K562 (cell line): ENCODE measurements around the gene LMBR1L. TPM values are rescaled to one million over a fixed set of nuclear protein-coding genes. Genes with fewer than 3 reads are reported as not detected.

Experiments
- ATAC-seq: fragments of 200-7000 bp; cut with Tn5 transposase; 3 replicates; pipeline ENCODE4 v1.9.1; 2020; ENCODE audit warnings: moderate library complexity
- BruUV-seq: library from RNA; stranded (reverse); fragments of 400-500 nt; replicated peaks from 2 replicates; lab custom pipeline; 2021; lab: Mats Ljungman, UMichigan
- CTCF ChIA-PET: fragments of 300-600 bp; formaldehyde crosslinking; extraction: SDS; loops from one replicate; lab custom pipeline; 2021; ENCODE audit warnings: low intra/inter-chr PET ratio; lab: Yijun Ruan, JAX
- POLR2A ChIA-PET: fragments of 300-600, 350-650 bp; sonication (Branson Sonifier 250); formaldehyde crosslinking; extraction: SDS; loops from one replicate; lab custom pipeline; 2021; ENCODE audit warnings: antibody characterized with exemption, inconsistent platforms; lab: Yijun Ruan, JAX
- DNase-seq, 4 experiments: peaks; one replicate each; pipeline versions ENCODE4 v3.0.0 to v3.0.0-alpha.2; 2011 to 2018; ENCODE audit warnings: low spot score in 3 of 4, mixed read lengths in 3 of 4; ENCODE audit errors: extremely low read depth in 1 of 4
- FAIRE-seq: peaks from 2 replicates; lab custom pipeline; 2011; peaks lifted over from hg19 to GRCh38; lab: Jason Lieb, UNC
- H2AFZ ChIP-seq: 2 replicates; pipeline ENCODE4 v1.6.0; 2011; ENCODE audit warnings: low read depth, low read length, control low read depth, inconsistent platforms
- H3K27ac ChIP-seq: fragments of 200-600 bp; 3 replicates; pipeline ENCODE4 v1.8.0; 2011; ENCODE audit warnings: low read depth, mild to moderate bottlenecking, control low read depth, inconsistent platforms, low read length, moderate library complexity, mixed read lengths; ENCODE audit errors: extremely low read depth
- H3K27me3 ChIP-seq, 2 experiments: fragments of 300-600 bp in 1 of 2; 2 replicates in 1 of 2; 3 replicates in 1 of 2; pipeline versions ENCODE4 v1.6.0 to v1.8.0; 2011; ENCODE audit warnings: inconsistent platforms in 2 of 2, low read length in 2 of 2, mild to moderate bottlenecking in 1 of 2, mixed read lengths in 1 of 2, moderate library complexity in 1 of 2; ENCODE audit not compliant: control insufficient read depth in 2 of 2, insufficient read depth in 2 of 2
- H3K36me3 ChIP-seq: fragments of 300-600 bp; 3 replicates; pipeline ENCODE4 v1.8.0; 2011; ENCODE audit warnings: mild to moderate bottlenecking, low read length, inconsistent platforms; ENCODE audit not compliant: control insufficient read depth, insufficient read depth
- H3K4me1 ChIP-seq, 2 experiments: fragments of 200-600 bp in 1 of 2; replicated peaks in 1 of 2; 2 replicates in 1 of 2; 3 replicates in 1 of 2; pipeline versions ENCODE4 v1.5.1 to v1.8.0; 2011; ENCODE audit warnings: inconsistent platforms in 2 of 2, low read length in 2 of 2, mild to moderate bottlenecking in 1 of 2, mixed read lengths in 1 of 2, moderate library complexity in 1 of 2; ENCODE audit not compliant: control insufficient read depth in 2 of 2, insufficient read depth in 2 of 2
- H3K4me2 ChIP-seq: 2 replicates; pipeline ENCODE4 v1.6.1; 2011; ENCODE audit warnings: low read length, control low read depth, inconsistent platforms, mixed read lengths; ENCODE audit not compliant: insufficient read depth
- H3K4me3 ChIP-seq: fragments of 200-600 bp; sonication (generic), shearing (Covaris generic); 2 replicates; pipeline ENCODE4 v1.5.1; 2016; ENCODE audit warnings: control low read depth, inconsistent platforms
- H3K79me2 ChIP-seq: fragments of 200-600 bp; 3 replicates; pipeline ENCODE4 v1.8.0; 2011; ENCODE audit warnings: low read length, inconsistent platforms; ENCODE audit not compliant: control insufficient read depth, insufficient read depth
- H3K9ac ChIP-seq, 2 experiments: 2 replicates each; pipeline versions ENCODE4 v1.6.0 to v1.6.1; 2011; ENCODE audit warnings: low read depth in 2 of 2, low read length in 2 of 2, control low read depth in 1 of 2, inconsistent platforms in 1 of 2, mild to moderate bottlenecking in 1 of 2, mixed read lengths in 1 of 2; ENCODE audit not compliant: insufficient read depth in 1 of 2
- H3K9me1 ChIP-seq: one replicate; pipeline ENCODE4 v1.6.0; 2011; ENCODE audit warnings: inconsistent platforms, mild to moderate bottlenecking, low read length, moderate library complexity; ENCODE audit not compliant: control insufficient read depth, insufficient read depth
- H3K9me3 ChIP-seq: replicated peaks from 2 replicates; pipeline ENCODE4 v1.5.1; 2011; ENCODE audit warnings: low read depth, low read length, inconsistent platforms; ENCODE audit not compliant: control insufficient read depth, insufficient read depth
- H4K20me1 ChIP-seq: replicated peaks from 2 replicates; pipeline ENCODE4 v1.6.1; 2011; ENCODE audit warnings: low read length, inconsistent platforms, mixed read lengths; ENCODE audit not compliant: control insufficient read depth, insufficient read depth
- ID3 ChIP-seq, 2 experiments: fragments of 250-450 bp in 1 of 2; fragments of 450-650 bp in 1 of 2; sonication (Bioruptor Pico) in 1 of 2; IDR thresholded peaks; 2 replicates each; pipeline versions ENCODE4 v1.6.1 to v1.8.0; 2016 to 2021; ENCODE audit warnings: mild to moderate bottlenecking in 2 of 2, moderate library complexity in 2 of 2, missing compliant biosample characterization in 1 of 2, missing genetic modification characterization in 1 of 2
- PHF8 ChIP-seq: fragments of 200-600 bp; sonication (generic); IDR thresholded peaks from 2 replicates; pipeline ENCODE4 v1.6.1; 2012; ENCODE audit warnings: mixed run types, mild to moderate bottlenecking, inconsistent platforms, low read length, moderate library complexity, borderline replicate concordance
- POLR2B ChIP-seq: fragments of 450-650 bp; IDR thresholded peaks from 2 replicates; pipeline ENCODE4 v1.6.1; 2018; ENCODE audit warnings: low read depth; ENCODE audit not compliant: partially characterized antibody
- POLR2G ChIP-seq: fragments of 200-400 bp; formaldehyde crosslinking; IDR thresholded peaks from 2 replicates; pipeline ENCODE4 v1.6.1; 2017; ENCODE audit warnings: low read depth, mild to moderate bottlenecking, antibody characterized with exemption, low read length, moderate library complexity
- RBFOX2 ChIP-seq: fragments of 200-400 bp; formaldehyde crosslinking; IDR thresholded peaks from 2 replicates; pipeline ENCODE4 v1.6.1; 2017; ENCODE audit warnings: low read depth, mild to moderate bottlenecking, low read length, moderate library complexity
- RBM22 ChIP-seq: fragments of 200-400 bp; formaldehyde crosslinking; IDR thresholded peaks from 2 replicates; pipeline ENCODE4 v1.6.1; 2018; ENCODE audit warnings: low read length, low read depth; ENCODE audit not compliant: poor library complexity, severe bottlenecking
- SAP30 ChIP-seq: fragments of 200-600 bp; sonication (generic); IDR thresholded peaks from 2 replicates; pipeline ENCODE4 v1.6.1; 2012; ENCODE audit warnings: borderline replicate concordance, low read depth, mild to moderate bottlenecking, moderate library complexity, low read length, control low read depth, inconsistent platforms; ENCODE audit not compliant: insufficient read depth, poor library complexity, severe bottlenecking
- ZBTB7A ChIP-seq: IDR thresholded peaks from 2 replicates; pipeline ENCODE4 v1.6.1; 2011; ENCODE audit warnings: low read depth, mild to moderate bottlenecking, low read length, moderate library complexity, borderline replicate concordance; ENCODE audit not compliant: control insufficient read depth
- ZFX ChIP-seq: sonication (generic); formaldehyde crosslinking; IDR thresholded peaks from 2 replicates; pipeline ENCODE4 v1.8.0; 2022; ENCODE audit warnings: mild to moderate bottlenecking, missing genetic modification reagents, moderate library complexity
- WGBS: fragments of 100-300 bp; shearing (Covaris generic); methylation state at CpG from one replicate; pipeline ENCODE4 v1.1.6; 2016; ENCODE audit warnings: low coverage, mixed read lengths; ENCODE audit not compliant: insufficient coverage; ENCODE audit errors: missing lambda C conversion rate; 5-methylcytosine and 5-hydroxymethylcytosine counted together
- in situ Hi-C: fragments of 300-500 bp; cut with MboI; formaldehyde crosslinking; loops from 4 replicates; pipeline ENCODE4 v1.15.0; 2018; ENCODE audit warnings: inconsistent platforms, mixed read lengths
- intact Hi-C: fragments of 100-400 bp; cut with micrococcal nuclease; formaldehyde crosslinking; loops from 2 replicates; pipeline ENCODE4 v1.14.2; 2022
- polyA plus RNA-seq, 8 experiments: library from polyadenylated mRNA; depleted of rRNA in 4 of 8; stranded (reverse) in 5 of 8; unstranded in 3 of 8; fragments of >200 nt; fragmentation: Nextera tagmentation in 2 of 8; fragmentation: Illumina TruSeq in 1 of 8; extraction: Ambion mirVana in 2 of 8; extraction: Trizol in 1 of 8; gene quantifications; 2 replicates each; pipeline versions ENCODE4 v1.2.1 to v1.2.3, GENCODE V29; 2011 to 2014; ENCODE audit warnings: inconsistent platforms in 1 of 8, missing spikeins in 1 of 8
- total RNA-seq, 7 experiments: library from RNA; depleted of rRNA in 6 of 7; stranded (reverse); fragments of >200 nt in 6 of 7; fragmentation: Illumina TruSeq in 2 of 7; extraction: Trizol in 2 of 7; gene quantifications; 2 replicates each; pipeline versions ENCODE4 v1.2.1 to v1.2.3, GENCODE V29; 2011 to 2021; ENCODE audit warnings: low replicate concordance in 1 of 7

Gene LMBR1L
- total and polyA plus RNA-seq, 9 of the 15 experiments (the other 6 are each of a cell fraction or from before 2014, with no cell fraction given) = 2.5 to 57.0 (median 31.1) TPM

DNA sequence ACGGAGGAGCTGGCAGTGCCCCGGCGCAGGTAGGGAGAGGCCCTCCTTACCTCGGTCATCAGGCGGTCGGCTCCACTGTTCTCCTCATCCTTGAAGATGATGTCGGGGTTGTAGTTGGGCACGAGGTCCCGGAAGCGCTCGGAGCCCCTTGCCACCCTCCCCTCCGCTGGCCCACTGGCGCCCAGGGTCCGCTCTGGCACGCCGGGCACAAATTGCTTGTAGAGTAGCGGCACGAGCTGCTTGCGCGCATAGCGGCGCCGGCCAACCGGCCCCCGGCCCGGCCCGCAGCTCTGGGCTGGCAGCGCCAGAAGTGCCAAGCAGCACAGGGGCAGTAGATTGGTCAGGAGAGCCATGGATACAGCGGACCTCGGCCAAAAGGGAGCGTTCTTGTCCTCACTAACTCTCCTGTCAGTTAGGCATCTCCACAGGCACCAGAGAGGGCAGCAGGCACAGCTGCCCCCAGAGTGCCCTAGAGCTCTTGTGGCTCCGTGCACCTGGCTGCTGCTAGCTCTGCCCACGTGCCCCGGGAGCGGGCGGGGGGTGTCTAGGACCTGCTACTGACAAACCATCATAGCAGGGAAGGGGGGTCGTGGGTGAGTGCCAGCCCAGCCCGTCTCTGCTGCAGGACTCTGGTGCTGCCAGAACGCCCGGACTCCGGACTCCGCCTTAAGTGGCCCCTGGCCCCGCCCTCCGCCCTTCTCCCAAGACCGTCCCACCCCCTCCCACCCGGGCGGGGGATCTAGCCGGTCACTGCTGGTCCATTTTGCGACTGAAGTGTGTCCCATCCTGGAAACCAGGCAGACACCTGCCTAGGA, 16.3 kb downstream of the LMBR1L start, which contains the start of gene DHH:
TSS of gene DHH (minus strand) at position 642 of the 815 bp plus-strand sequence. CDS start at position 353, 289 bp downstream.
- Histone ChIP-seq H3K4me1 (peaks cover 56 to 61% of the 10 kb centered on the region in 2 experiments), H3K4me3 (peak within 1 kb of the TSS; percentile 15; the same call in 1 of the 2 replicates), H3K79me2 (peaks cover 12% of the 10 kb centered on the region; the same call in 1 of the 3 replicates), H4K20me1 (no peaks in the 10 kb centered on the region), H3K27ac (peak within 1 kb of the TSS; percentile 91; the same call in 2 of the 3 replicates), H3K9me1 (peaks cover 4% of the 10 kb centered on the region), H3K9ac (peak within 1 kb of the TSS; percentile 65 to 85; a peak in 3 of 4 replicates), H2AFZ (peak within 1 kb of the TSS; percentile 92), H3K4me2 (peak within 1 kb of the TSS; percentile 44), H3K9me3 (no peaks in the 10 kb centered on the region), H3K27me3 (no peaks in the 10 kb centered on the region), H3K36me3 (peaks cover 25% of the 10 kb centered on the region; the same call in 1 of the 3 replicates)
- FAIRE-seq (no peak), ATAC-seq (peak; percentile 45), DNase-seq (peak; percentile 80 to 86 (median 82))
- ChIA-PET CTCF (no interaction called here), POLR2A (interaction anchor here (0.6 to 6.6 kb wide), 8 partner anchors 10 to 186 kb away, joined by 3 to 103 read pairs (median 4); partner anchors contain the start of genes LMBR1L and TUBA1B)
- in situ Hi-C loops (no loop called here), intact Hi-C loops (loop anchor here (1.0 kb wide), 1 partner anchor 140 kb away; no protein-coding TSS in a partner anchor)
- BruUV-seq = no TSS peak
- WGBS = 56% methylated on average over 40 of the region's 49 CpGs
- TF ChIP-seq PHF8 = peak; percentile 34; the same call in 1 of the 2 replicates
- peak; percentile 39 for TF ChIP-seq RBFOX2
- peak; percentile 19 for TF ChIP-seq SAP30
- peak; percentile 78 for TF ChIP-seq POLR2G
- peak; percentile 61 for TF ChIP-seq RBM22
- TF ChIP-seq ZFX (CRISPR knock-in tag) = peak; percentile 18; the same call in 1 of the 2 replicates
- TF ChIP-seq ZBTB7A = peak; percentile 22; the same call in 1 of the 2 replicates
- TF ChIP-seq POLR2B = peak; percentile 0
- no peak for TF ChIP-seq ID3 (CRISPR knock-in tag; IDR thresholded peaks at IDR 0.05)
- no peak for TF ChIP-seq ID3 (tag; IDR thresholded peaks at IDR 0.05)
